ENCODE data around the gene RPS15.
"Not testable (repeated sequence)": the region's sequence is repeated elsewhere in the genome, so short reads cannot be mapped to it uniquely, and the experiment has no call there.

The RPS15 gene

DNA sequence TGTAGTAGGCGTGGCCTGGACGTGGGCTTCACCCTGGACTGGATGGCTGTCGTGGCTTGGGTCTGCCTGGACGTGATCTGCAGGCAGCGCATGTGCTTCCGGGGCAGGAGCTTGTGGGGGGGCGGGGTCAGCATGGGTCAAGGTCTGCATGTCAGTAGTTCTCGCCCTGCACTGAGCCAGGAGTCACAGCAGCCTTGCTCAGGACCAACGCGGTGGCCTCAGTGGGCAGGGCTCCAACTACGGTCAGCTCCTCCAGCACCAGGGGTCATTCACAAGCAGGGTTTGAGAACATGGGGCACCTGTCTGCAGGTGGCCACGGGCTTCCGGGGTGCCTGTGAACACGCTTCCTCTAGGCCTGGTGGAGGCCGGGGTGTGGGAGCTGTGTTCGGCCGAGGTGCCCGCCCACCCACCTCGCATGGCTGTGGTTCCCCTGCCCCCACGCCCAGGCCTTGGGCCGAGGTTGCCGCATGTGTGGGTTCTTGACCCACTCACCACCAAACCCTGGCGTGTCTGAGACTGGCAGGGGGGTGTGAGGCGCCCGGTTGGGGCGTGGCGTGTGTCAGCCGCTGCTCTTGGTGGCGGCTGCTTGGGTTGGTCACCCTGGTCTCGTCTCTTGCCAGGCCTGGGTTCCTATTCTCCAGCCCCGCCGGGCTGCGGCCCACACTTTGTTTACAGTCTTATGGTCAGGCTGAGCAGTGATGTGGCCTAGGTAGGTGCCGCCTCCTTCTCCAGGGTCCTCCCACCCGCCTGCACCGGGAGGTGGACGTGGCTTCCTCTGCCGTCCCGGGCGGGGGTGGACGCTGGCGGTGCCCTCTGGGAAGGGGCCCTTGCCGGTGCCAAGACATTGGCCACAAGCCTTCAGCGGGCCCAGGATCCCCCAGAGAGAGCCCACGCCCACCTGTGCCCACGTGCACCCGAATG is 4.8 kb upstream of the RPS15 start:
- DNase-seq (ENCODE audit: low read depth in 1 of 2, low spot score in 1 of 2), result no peak

DNA sequence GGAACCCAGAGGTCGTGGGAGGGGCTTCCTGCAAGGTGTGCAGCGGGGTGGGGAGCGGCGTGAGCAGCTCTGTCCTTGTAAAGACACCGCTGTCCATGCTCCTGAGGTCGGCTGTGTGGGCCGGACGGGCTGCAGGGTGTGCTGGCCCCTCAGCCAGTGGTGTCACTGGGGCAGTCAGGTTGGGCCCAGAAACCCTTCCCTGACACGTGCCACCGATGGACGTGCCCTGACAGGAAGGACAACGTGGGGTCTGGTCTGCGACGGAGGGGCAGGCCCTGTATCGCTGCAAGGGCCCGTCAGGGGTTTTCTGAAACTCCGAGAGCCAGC is 4.2 kb upstream of the RPS15 start:
- no peak for DNase-seq (ENCODE audit: low read depth in 1 of 2, low spot score in 1 of 2)

DNA sequence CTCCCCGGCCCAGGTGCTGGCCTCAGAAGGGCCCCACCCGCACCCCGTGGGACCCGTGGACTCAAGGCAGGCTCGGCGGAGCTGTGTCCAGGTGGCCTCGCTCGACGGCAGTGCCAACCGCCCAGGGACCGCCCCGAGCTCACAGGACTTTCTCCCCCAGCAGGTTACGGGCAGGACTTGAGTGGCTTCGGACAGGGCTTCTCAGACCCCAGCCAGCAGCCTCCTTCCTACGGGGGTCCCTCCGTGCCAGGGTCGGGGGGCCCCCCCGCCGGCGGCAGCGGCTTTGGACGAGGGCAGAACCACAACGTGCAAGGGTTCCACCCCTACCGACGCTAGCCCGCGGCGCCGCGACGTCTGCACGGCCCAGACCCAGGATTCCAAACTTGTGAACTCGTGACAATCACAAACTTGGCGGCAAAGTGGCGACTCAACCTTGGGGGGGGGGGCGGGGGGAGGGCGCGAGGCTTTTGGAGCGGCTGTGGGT is 3.6 kb upstream of the RPS15 start:
- no peak for DNase-seq (ENCODE audit: low read depth in 1 of 2, low spot score in 1 of 2)

DNA sequence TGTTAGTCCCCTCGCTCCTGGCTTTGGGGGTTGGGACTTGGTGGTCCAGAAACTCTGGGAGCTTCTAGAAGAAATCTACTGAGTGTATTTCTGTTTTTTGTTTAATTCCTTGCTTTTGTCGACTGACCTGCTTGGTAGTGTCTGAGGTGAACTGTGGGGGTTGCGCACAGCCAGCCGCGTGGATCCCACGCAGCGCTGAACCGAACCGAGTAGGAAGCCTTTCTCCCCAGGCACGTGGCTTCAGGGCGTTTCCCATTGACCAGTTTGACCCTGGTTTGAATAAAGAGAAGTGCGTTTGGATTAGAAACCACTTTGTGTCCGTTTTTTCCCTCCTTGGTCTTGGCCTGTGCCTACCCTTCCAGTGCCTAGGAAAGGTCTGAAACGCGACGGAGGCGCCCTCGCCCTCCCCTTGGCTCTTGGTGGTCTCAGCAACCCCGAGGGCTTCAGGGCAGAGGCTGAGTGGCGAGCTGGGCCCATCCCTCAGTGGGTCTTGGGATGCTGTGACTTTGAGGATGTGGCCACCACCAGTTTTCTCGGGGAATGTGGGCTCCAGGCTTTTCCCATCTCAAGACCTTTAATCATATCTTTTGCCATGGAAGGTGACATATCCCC is 2.7 kb upstream of the RPS15 start:
- DNase-seq (ENCODE audit: low read depth in 1 of 2, low spot score in 1 of 2), result no peak

DNA sequence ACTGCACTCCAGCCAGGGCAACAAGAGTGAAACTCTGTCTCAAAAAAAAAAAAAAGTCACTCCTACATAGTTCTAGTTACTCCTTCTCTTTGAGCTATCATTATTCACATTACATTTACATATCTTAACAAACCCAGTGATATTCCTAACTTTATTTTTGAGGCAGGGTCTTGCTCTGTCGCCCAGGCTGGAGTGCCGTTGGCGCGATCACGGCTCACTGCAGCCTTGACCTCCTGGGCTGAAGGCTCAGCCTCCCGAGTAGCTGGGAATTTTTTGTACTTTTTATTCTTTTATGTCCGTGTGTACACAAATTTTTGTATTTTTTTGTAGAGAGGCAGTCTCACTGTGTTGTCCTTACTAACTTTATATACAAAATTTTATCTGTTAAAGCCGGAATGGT is 587 bp upstream of the RPS15 start:
- DNase-seq (ENCODE audit: low read depth in 1 of 2, low spot score in 1 of 2), result no peak

DNA sequence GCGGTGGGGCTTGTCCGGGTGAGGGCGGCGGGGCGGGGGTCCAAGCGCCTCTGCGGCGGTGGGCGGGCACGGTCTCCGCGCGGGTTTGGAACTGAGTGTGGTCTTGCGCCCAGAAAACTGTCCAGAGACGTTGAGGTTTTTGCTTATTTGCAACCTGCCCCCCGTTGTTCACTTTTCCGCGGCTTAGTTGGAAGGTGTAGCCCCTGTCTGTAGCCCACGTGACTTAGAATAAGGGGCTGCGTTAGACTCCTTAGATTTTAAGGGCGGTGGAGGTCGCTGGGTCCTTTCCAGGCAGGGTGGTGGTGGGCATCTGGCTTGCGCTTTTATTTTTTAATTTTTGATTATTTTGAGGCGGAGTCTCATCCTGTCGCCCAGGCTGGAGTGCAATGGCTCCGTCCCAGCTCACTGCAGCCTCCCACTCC is 748 bp downstream of the RPS15 start:
- no peak for DNase-seq (ENCODE audit: low read depth in 1 of 2, low spot score in 1 of 2)

DNA sequence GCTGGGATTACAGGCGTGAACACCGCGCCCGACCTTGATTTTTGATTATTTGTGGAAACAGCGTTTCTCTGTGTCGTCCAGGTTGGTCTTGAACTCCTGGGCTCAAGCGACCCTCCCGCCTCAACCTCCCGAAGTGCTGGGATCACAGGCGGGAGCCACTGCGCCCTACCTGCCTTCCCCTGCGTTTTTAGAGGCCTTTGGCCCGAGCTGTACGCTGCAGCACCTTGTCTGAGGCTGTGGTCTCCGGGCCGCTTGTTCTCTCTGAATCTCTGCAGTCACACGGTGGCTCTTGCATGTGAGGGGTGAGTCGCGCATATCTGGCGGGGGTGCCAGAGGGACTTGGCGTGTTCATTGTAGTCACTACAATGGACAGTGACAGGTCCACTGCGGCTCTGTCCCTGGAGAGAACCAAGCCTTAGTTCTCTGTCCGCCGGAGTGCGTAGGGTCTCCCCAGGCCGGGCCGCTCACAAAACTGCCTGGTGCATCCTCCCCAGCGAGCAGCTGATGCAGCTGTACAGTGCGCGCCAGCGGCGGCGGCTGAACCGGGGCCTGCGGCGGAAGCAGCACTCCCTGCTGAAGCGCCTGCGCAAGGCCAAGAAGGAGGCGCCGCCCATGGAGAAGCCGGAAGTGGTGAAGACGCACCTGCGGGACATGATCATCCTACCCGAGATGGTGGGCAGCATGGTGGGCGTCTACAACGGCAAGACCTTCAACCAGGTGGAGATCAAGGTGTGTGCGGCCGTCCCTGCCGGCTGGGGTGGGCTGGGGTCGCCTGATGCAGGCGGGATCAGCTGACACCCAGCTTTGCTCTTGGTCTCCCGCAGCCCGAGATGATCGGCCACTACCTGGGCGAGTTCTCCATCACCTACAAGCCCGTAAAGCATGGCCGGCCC is 1.6 kb downstream of the RPS15 start:
- DNase-seq (ENCODE audit: low read depth in 1 of 2, low spot score in 1 of 2), result not testable (repeated sequence)

DNA sequence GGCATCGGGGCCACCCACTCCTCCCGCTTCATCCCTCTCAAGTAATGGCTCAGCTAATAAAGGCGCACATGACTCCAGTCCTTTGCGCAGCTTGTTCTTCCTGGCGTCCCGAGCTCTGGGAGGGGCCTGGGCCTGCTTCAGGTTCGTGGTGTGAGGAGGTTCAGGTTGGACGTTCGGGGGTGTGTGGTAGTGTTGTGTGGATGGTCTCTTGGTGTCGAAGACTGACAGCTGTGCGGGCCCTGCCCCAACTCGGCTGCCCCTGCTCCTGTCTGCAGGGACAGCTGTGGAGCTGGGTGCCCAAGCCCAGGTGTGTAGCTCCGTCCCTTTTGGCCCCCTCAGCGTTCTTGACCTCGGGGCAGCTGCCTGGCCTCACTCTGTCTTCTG is 2.2 kb downstream of the RPS15 start:
- no peak for DNase-seq (ENCODE audit: low read depth in 1 of 2, low spot score in 1 of 2)

DNA sequence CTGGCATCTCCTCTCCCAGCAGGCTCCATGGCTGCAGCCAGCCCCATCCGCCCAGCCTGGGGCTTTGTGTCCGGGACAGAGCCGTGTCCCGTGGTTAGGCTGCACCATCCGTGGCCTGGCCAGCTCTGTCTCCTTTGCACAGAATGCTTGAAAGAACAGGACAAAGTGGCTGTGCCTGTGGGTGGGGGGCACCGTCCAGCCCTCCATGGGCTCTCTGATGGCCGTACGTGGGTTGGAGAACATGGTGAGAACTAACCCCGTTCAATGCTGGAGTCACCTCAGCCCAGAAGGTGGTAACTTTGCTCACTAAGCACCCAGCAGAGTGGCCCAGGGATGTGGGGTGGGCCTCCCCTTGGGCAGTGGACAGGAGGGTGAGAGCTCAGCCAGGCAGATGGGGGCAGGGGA is 2.8 kb downstream of the RPS15 start:
- DNase-seq (ENCODE audit: low read depth in 1 of 2, low spot score in 1 of 2), result no peak

DNA sequence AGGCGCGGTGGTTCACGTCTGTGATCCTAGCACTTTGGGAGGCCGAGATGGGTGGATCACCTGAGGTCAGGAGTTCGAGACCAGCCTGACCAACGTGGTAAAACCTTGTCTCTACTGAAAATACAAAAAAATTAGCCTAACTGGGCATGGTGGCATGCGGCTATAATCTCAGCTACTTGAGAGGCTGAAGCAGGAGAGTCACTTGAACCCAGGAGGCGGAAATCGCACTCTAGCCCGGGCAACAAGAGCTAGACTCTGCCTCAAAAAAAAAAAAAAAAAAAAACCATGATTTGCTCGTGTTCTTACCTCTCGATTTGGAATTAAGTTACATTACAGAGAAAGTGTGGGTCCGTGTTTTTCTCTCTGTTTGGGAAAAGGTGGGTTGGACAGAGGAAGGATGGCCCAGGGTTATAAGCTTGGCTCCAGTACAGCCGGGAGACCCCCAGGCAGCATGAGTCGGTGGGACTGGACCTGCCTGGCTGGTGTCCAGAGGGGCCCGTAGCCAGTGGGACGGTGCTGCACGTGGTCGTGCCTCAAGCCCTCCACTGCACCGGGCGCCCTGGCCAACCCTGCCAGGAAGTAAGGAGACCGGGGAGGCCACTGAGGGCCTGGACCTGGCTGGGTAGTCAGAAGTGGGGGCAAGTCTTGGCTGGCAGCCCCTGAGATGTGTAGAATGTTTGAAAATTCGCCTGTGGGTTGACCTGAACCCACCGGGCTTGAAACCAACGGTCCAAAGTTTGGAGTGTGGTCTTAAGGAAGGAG is 3.7 kb downstream of the RPS15 start:
- no peak for DNase-seq (ENCODE audit: low read depth in 1 of 2, low spot score in 1 of 2)

DNA sequence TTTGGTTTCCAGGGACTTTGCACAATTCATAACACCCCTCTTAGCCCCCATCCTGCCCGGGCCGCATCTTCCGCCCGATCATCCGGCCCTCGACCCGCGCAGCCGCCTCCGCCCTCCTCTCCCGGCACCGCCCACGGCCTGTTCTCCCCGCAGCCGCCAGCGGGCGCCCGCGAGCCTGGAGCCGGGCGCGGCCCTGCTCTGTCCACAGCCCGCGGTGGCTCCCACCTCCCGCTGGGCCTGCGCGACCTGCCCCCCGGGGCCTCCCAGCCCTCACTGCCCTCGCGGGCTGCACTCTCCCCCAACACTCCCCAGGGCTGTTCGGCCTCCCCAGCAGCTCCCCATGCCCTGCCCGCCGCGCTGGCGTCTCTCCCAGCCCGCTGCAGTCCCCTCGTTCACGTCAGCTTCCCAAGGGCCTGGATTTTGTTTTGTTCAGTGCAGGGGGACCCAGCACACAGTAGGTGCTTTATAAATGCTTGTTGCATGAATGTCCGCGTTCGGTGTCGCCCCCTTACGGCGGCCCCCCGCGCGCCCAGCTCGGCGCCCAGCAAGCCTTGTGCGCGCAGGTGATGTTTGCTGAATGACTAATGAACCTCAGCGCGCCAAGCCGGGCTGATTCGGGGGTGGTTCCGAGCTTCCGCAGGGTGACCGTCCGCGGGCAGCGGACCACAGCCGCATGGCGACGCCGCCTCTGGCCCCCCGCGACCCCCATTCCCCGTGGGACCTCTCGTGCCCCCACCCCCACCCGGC is 7.2 kb downstream of the RPS15 start:
- peak; percentile 54 to 58 for DNase-seq (ENCODE audit: low read depth in 1 of 2, low spot score in 1 of 2)

DNA sequence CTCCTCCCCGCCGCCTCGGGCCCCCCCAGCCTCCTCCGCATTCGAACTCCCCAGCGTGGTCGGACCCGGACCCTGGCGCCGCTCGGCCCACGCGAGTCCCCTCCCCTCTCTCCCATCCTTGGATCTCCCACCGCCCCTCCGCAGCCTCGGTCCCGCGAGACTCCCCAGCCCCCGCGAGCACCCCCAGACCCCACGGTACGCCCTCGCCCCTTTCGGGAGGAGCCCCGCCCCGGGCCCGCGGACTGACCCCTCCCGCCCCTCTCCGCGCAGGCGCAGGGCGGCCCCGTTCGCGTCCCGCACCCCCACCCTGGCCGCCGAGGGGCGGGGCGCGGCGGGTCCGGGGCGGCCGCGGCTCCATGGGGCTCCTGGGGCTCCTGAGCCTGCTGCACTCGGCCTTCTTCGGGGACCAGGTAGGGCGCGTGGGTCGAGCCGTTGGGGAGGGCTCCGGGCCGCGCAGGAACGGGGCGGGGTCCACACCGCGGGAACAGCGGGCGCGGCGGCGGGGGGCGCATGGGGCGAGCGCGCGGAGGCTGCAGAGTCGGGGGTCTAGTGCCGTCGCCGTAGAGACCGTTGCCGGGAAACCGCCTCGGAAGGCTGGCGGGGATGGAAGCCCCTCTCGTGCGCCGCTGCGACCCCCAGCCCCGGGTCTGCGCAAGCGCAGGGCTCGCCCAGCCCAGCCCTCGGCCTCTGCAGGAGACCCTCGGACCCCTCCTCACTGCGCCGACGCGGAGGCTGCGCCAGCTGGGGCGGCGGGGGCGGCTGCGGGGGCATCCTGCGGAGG is 7.9 kb downstream of the RPS15 start:
- DNase-seq (ENCODE audit: low read depth in 1 of 2, low spot score in 1 of 2), result no peak

DNA sequence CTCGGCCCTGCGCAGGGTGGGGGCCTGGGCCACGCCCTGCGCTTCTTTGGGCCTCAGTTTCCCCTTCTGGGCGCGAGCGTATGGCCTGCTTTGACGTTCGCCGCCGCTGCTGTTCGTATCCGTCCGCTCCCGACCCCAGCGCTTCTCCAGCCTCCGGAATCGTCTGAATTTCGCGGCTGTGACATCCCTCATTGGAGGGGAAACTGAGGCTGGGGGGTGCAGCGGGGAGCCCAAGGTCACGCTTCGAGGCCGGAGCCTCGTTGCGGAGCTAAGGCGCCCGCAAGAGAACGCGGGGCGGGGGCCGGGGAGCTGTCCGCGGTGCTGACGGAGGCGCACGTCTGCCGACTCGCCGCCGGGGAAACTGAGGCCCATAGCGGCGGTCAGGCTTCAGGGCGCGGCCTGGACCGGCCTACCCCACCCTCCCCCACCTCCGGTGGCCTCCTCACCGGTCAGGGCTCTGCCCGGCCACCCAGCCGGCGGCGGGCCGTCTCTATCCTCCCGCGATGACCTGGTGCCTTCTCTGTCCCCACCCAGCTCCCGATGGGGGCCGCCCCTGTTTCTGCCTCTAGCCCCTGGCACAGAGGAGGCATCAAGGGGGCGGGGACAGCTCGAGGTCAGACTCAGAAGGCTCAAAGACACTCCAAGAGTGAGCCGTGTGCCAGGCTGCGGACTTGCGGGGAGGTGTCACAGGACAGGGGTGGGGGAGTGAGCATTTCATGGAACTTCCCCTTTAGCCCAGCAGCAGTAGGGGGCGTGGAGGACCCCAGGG is 8.7 kb downstream of the RPS15 start:
- DNase-seq (ENCODE audit: low read depth in 1 of 2, low spot score in 1 of 2), result no peak

DNA sequence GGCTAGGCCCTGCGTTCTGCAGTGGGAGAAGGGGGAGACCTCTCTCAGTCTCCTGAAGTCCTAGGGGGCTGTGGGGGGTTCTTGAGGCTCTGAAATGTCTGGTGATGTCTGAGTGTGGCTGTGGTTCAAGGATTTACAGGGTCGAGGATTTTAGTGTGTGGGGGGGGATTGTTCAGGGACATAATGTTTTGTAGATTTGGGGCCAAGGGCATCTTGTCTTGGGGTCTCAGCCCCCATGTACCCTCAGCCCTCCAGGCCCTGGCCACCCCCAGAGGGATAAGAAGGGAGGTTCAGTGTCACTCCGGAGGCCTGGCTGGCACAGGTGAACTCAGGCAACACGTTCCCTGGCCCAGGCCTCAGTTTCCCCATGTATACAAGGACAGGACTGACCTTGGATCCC is 9.3 kb downstream of the RPS15 start:
- DNase-seq (ENCODE audit: low read depth in 1 of 2, low spot score in 1 of 2), result no peak

DNA sequence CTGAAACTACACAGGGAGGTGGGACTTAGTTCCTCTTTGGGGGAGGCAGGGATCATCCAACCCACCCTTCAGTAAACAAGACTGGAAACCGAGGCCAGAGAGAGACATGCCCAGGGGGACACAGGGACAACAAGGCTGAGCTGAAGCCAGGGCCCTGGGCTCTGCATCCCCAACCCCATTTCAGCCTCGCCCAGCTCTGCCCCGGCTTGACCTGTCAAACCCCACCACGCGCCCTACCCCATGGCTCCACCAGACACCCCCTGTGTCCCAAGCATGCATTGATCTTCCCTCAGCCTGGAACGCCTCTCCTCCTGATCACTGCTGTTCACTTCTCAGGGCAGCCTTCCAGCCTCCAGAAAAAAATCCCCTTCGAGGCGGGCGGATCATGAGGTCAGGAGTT is 9.7 kb downstream of the RPS15 start:
- no peak for DNase-seq (ENCODE audit: low read depth in 1 of 2, low spot score in 1 of 2)

DNA sequence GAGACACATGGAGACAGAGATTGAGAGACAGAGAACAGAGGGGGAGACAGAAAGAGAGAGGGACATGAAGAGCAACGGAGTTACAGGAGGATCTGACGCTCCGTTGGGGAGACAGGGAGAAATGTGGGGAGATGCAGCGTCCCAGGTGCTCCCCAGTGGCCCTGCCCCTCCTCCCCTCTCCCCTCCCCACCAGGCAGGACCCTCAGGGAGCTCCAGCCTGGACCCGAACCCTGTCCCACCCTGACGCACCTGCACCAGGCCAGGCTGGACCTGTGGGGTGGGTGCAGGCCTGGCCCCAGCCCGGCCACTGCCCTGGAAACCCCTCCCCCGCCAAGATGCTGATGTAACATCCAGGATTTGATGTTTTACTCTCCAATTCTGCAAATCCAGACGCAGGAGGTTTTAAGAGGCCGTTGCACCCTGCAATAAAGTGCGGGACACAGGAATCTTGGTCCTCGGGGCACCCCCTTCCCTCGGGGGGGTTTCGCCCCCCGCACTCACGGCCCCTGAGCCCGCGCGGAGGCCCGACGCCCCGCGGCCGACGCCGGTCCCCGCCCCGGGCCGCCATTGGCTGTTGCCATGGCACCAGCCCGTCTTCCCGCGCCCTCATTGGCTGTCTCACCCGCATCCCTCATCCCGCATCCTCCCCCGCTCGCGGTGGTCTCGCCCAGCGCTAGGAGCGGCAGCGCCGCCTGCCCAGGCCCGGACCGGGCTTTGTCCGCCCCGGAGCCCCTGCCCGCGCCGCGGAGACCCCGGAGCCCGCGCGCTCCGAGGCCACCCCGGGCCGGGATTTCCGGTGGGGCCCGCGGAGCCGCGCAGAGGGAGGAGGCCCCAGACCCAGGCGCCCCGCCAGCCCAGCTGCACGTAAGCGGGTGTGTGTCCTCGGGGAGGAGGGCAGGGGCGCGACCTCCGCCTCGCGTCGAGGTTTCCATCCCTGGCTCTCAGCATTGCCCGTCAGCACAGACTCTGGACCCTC is 11.6 kb downstream of the RPS15 start, which contains the start of gene APC2:
Gene APC2 (plus strand): TSS at position 655 of the 976 bp plus-strand sequence. CDS start 2,881 bp downstream, outside the sequence.
- DNase-seq (ENCODE audit: low read depth in 1 of 2, low spot score in 1 of 2), result no peak

Measured in activated CD4-positive, alpha-beta T cell treated with anti-CD3 and anti-CD28 coated beads, Interleukin-2, amount 50 U/mL, for 24 hours (primary cell).